Tibial nerve (tissue), 4 donors: Measurements from ENCODE around the gene OSBPL8. TPM values are rescaled to one million over a fixed set of nuclear protein-coding genes. Genes with fewer than 3 reads are reported as not detected.

Experiments
- DNase-seq, 2 donors: peaks; one replicate each; pipeline ENCODE4 v3.0.0-alpha.2; 2019; ENCODE audit warnings: low spot score in 2 of 2
- H3K27ac ChIP-seq, 4 donors: fragments of 200-600 bp; sonication (generic) in 3 of 4; one replicate each; pipeline ENCODE4 v1.5.1; 2017 to 2019; ENCODE audit warnings: mild to moderate bottlenecking in 1 of 4
- H3K27me3 ChIP-seq, 2 donors: fragments of 200-600 bp; sonication (generic) in 1 of 2; one replicate each; pipeline versions ENCODE4 v1.5.1 to v1.6.0; 2017 to 2019
- H3K36me3 ChIP-seq, 3 donors: fragments of 200-600 bp; sonication (generic); one replicate each; pipeline ENCODE4 v1.5.1; 2018 to 2019
- H3K4me1 ChIP-seq, 4 donors: fragments of 200-600 bp; sonication (generic) in 3 of 4; one replicate each; pipeline ENCODE4 v1.5.1; 2017 to 2019
- H3K4me3 ChIP-seq, 4 donors: fragments of 200-600 bp; sonication (generic) in 3 of 4; one replicate each; pipeline ENCODE4 v1.5.1; 2017 to 2019; ENCODE audit warnings: mild to moderate bottlenecking in 1 of 4, moderate library complexity in 1 of 4
- H3K9me3 ChIP-seq, 4 donors: fragments of 200-600 bp; sonication (generic) in 3 of 4; one replicate each; pipeline ENCODE4 v1.5.1; 2017 to 2019
- CTCF ChIP-seq, 5 experiments: fragments of 200-600 bp in 3 of 5; fragments of 450-650 bp in 2 of 5; sonication (generic) in 3 of 5; IDR thresholded peaks; one replicate each; pipeline ENCODE4 v1.5.1; 2016 to 2019; ENCODE audit warnings: antibody characterized with exemption in 5 of 5, mild to moderate bottlenecking in 3 of 5, moderate library complexity in 2 of 5
- EP300 ChIP-seq, 2 donors: sonication (generic); formaldehyde crosslinking; IDR thresholded peaks; one replicate each; pipeline ENCODE4 v1.6.1; 2017; ENCODE audit warnings: antibody characterized with exemption in 2 of 2, mild to moderate bottlenecking in 1 of 2
- POLR2A ChIP-seq, 2 donors: fragments of 450-650 bp; IDR thresholded peaks; one replicate each; pipeline ENCODE4 v1.6.1; 2017; ENCODE audit warnings: antibody characterized with exemption in 2 of 2, mild to moderate bottlenecking in 2 of 2, moderate library complexity in 2 of 2
- WGBS, 2 donors: methylation state at CpG; one replicate each; pipeline ENCODE4 v1.1.5; 2018; 5-methylcytosine and 5-hydroxymethylcytosine counted together
- total RNA-seq, 4 donors: library from RNA; depleted of rRNA; stranded (reverse); fragments of >200 nt; gene quantifications; one replicate each; pipeline ENCODE4 v1.1.0, GENCODE V29; 2016

OSBPL8 gene
- total RNA-seq, 4 donors from 2014 or later: 90.9 to 151 (median 119) TPM

DNA sequence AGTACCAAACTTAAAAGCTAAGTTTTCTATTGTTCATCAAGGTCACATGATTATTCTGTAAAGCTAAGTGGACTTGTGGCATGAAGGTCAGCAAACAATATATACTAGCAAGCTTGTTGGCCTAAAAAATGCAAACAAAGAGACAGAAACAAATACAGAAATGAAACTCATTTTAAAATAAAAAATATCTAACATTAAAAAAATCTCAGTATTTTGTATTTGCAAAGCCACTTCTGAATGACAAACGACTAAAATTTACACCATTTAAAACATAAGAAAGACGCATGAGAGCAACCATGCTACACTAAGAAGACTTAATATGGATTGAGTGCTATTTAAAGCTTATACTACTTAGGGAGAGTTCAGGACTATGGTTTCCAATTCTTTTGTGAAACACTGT, 138.5 kb downstream of the OSBPL8 start:
- TF ChIP-seq POLR2A (IDR thresholded peaks at IDR 0.05): no peak
- TF ChIP-seq CTCF (IDR thresholded peaks at IDR 0.05): no peak
- TF ChIP-seq EP300 (IDR thresholded peaks at IDR 0.05): no peak
- no peaks in the 10 kb centered on the region for H3K27me3 ChIP-seq
- DNase-seq: no peak
- no peak overlapping the region for H3K4me3 ChIP-seq
- WGBS, 2 donors: 84 to 93% methylated on average over 2 of the region's 2 CpGs
- H3K27ac ChIP-seq: no peak overlapping the region
- H3K9me3 ChIP-seq: peaks cover 0 to 23% (median 8%) of the 10 kb centered on the region in 4 donors
- peaks cover 0 to 12% (median 0%) of the 10 kb centered on the region in 3 donors for H3K36me3 ChIP-seq
- peaks cover 0 to 3% (median 0%) of the 10 kb centered on the region in 4 donors for H3K4me1 ChIP-seq

DNA sequence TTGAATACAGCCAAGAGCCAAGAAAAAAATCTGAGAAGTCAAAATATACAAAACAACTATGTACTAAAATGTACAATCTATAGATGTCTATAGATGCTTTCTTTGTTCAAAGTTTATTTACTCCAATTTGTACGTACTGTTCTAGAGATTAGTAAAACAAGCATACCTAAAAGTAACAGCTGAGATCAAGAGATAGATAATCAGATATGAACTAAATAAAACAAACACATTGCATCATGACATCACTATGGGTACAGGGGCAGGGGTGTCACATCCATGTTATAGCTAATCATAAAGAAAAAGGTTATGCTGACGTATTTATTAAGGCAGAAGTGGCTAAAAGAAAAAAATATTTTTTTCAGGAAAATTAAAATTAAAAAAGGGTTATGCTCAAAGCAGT, 139.3 kb downstream of the OSBPL8 start:
- Histone ChIP-seq H3K4me1 (peaks cover 0 to 3% (median 0%) of the 10 kb centered on the region in 4 donors), H3K27ac (no peak overlapping the region), H3K4me3 (no peak overlapping the region), H3K36me3 (peaks cover 0 to 5% (median 0%) of the 10 kb centered on the region in 3 donors), H3K9me3 (peaks cover 0 to 15% (median 5%) of the 10 kb centered on the region in 4 donors), H3K27me3 (no peaks in the 10 kb centered on the region)
- no peak for DNase-seq
- 89 to 90% methylated on average over 2 of the region's 2 CpGs for WGBS, 2 donors
- TF ChIP-seq CTCF (IDR thresholded peaks at IDR 0.05) (no peak), POLR2A (IDR thresholded peaks at IDR 0.05) (no peak), EP300 (IDR thresholded peaks at IDR 0.05) (no peak)

DNA sequence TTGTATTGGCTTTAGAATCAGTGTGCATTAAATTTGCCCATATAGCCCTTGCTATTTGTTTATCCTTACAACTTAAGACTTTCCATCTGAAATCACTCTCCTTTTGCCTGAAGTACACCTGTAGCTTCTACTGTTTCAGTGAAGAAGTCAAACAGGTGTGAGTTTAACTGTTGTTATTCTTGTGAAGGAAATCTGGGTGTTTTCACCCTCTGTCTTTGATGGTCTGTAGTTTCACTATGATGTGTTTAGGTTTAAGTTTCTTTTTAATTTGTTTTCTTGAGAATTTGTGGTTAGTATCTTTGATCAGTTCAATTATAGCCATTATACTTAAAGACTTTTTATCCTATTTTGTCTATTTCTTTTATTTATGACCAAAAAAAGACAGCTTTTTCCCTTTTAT, 142.5 kb downstream of the OSBPL8 start:
- Histone ChIP-seq H3K27me3 (no peaks in the 10 kb centered on the region), H3K4me3 (no peak overlapping the region), H3K27ac (no peak overlapping the region), H3K9me3 (no peaks in the 10 kb centered on the region), H3K36me3 (no peaks in the 10 kb centered on the region), H3K4me1 (no peaks in the 10 kb centered on the region)
- DNase-seq: no peak
- TF ChIP-seq POLR2A (IDR thresholded peaks at IDR 0.05) (no peak), EP300 (IDR thresholded peaks at IDR 0.05) (no peak), CTCF (IDR thresholded peaks at IDR 0.05) (no peak)

DNA sequence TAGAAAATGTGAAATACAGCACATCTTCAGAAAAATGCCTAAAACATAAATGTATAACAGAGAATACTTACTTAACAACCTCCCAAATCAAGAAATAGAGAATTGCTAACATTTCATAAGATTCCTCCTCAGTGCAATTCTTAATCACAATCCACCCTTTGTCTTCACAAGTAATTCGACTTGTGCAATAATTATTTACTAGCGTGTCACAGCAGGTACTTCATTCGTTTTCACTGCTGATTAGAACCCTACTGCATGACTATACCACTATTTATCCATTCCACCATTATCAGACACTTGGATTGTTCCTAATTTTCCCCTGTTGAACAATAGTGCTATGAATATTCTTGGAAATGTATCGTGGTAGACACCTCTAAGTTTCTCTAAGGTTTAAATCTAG, 146.4 kb downstream of the OSBPL8 start:
- Histone ChIP-seq H3K36me3 (no peaks in the 10 kb centered on the region), H3K9me3 (no peaks in the 10 kb centered on the region), H3K27ac (no peak overlapping the region), H3K4me1 (peaks cover 0 to 7% (median 0%) of the 10 kb centered on the region in 4 donors), H3K27me3 (no peaks in the 10 kb centered on the region), H3K4me3 (no peak overlapping the region)
- WGBS, 2 donors: 74% methylated on average over 4 of the region's 4 CpGs
- TF ChIP-seq CTCF (IDR thresholded peaks at IDR 0.05): no peak
- no peak for TF ChIP-seq POLR2A (IDR thresholded peaks at IDR 0.05)
- no peak for TF ChIP-seq EP300 (IDR thresholded peaks at IDR 0.05)
- no peak for DNase-seq

GRCh38 chr12:76410781-76411180, 148.8 kb downstream of the OSBPL8 start:
- no peaks in the 10 kb centered on the region for H3K27me3 ChIP-seq
- 55 to 70% methylated on average over 5 of the region's 5 CpGs for WGBS, 2 donors

GRCh38 chr12:76410371-76410770, 149.2 kb downstream of the OSBPL8 start:
- Histone ChIP-seq H3K27me3 (no peaks in the 10 kb centered on the region), H3K4me3 (no peak overlapping the region), H3K4me1 (peaks cover 0 to 7% (median 0%) of the 10 kb centered on the region in 4 donors), H3K36me3 (no peaks in the 10 kb centered on the region), H3K27ac (no peak overlapping the region), H3K9me3 (no peaks in the 10 kb centered on the region)
- no peak for DNase-seq
- TF ChIP-seq EP300 (IDR thresholded peaks at IDR 0.05): no peak
- no peak for TF ChIP-seq POLR2A (IDR thresholded peaks at IDR 0.05)
- TF ChIP-seq CTCF (IDR thresholded peaks at IDR 0.05): no peak

More at GRCh38 chr12:76410781-76411180, 148.8 kb downstream of the OSBPL8 start:
- Histone ChIP-seq H3K27ac (no peak overlapping the region), H3K36me3 (no peaks in the 10 kb centered on the region), H3K4me1 (peaks cover 0 to 7% (median 0%) of the 10 kb centered on the region in 4 donors), H3K4me3 (no peak overlapping the region), H3K9me3 (no peaks in the 10 kb centered on the region)
- no peak for DNase-seq
- no peak for TF ChIP-seq POLR2A (IDR thresholded peaks at IDR 0.05)
